Activated CD8-positive, alpha-beta memory T cell treated with anti-CD3 and anti-CD28 coated beads for 36 hours (primary cell): Measurements from ENCODE around the gene CYYR1. TPM values are rescaled to one million over a fixed set of nuclear protein-coding genes. Genes with fewer than 3 reads are reported as not detected.

Experiments
- CTCF ChIA-PET: fragments of 350-600 bp; sonication (Branson Sonifier 250); formaldehyde crosslinking; loops from one replicate; lab custom pipeline; 2021; ENCODE audit warnings: antibody characterized with exemption; lab: Charles Lee
- POLR2A ChIA-PET: fragments of 350-600 bp; sonication (Branson Sonifier 250); formaldehyde crosslinking; loops from one replicate; lab custom pipeline; 2021; ENCODE audit warnings: antibody characterized with exemption; lab: Charles Lee
- total RNA-seq, 2 experiments: library from RNA; stranded (reverse); gene quantifications; one replicate each; pipeline ENCODE4 v1.2.3, GENCODE V29; 2021

The CYYR1 gene
- not detected for total RNA-seq

- ChIA-PET CTCF (no interaction called here), POLR2A (no interaction called here)
Observed at GRCh38 chr21:26572702-26573381, at the start of gene CYYR1. Gene CYYR1, minus strand, starts transcription at chr21:26573286. Its CDS starts 346 bp downstream, at chr21:26572940.

- CTCF ChIA-PET = no interaction called here
Observed at GRCh38 chr21:26617176-26617575, 44.1 kb upstream of the CYYR1 start.

GRCh38 chr21:26614251-26614650, 41.2 kb upstream of the CYYR1 start:
- CTCF ChIA-PET = no interaction called here
- POLR2A ChIA-PET = no interaction called here

More at GRCh38 chr21:26617176-26617575, 44.1 kb upstream of the CYYR1 start:
- POLR2A ChIA-PET = no interaction called here

GRCh38 chr21:26599261-26599660, 26.2 kb upstream of the CYYR1 start:
- ChIA-PET POLR2A (no interaction called here), CTCF (interaction anchor here (0.6 kb wide), 1 partner anchor 118 kb away, joined by 3 read pairs; no protein-coding TSS in a partner anchor)

- CTCF ChIA-PET = no interaction called here
- POLR2A ChIA-PET = no interaction called here
Observed at GRCh38 chr21:26597981-26598380, 24.9 kb upstream of the CYYR1 start.

- ChIA-PET CTCF (no interaction called here), POLR2A (no interaction called here)
Observed at GRCh38 chr21:26597031-26597430, 23.9 kb upstream of the CYYR1 start.

- ChIA-PET CTCF (no interaction called here), POLR2A (no interaction called here)
Observed at GRCh38 chr21:26595971-26596370, 22.9 kb upstream of the CYYR1 start.

- POLR2A ChIA-PET = no interaction called here
- CTCF ChIA-PET = no interaction called here
Observed at GRCh38 chr21:26593800-26594199, 20.7 kb upstream of the CYYR1 start.

GRCh38 chr21:26591543-26591942, 18.5 kb upstream of the CYYR1 start:
- ChIA-PET POLR2A (no interaction called here), CTCF (no interaction called here)

GRCh38 chr21:26588446-26588845, 15.4 kb upstream of the CYYR1 start:
- CTCF ChIA-PET = no interaction called here
- POLR2A ChIA-PET = no interaction called here

- CTCF ChIA-PET = no interaction called here
- POLR2A ChIA-PET = no interaction called here
Observed at GRCh38 chr21:26587736-26588201, 14.7 kb upstream of the CYYR1 start.

GRCh38 chr21:26583769-26584168, 10.7 kb upstream of the CYYR1 start:
- POLR2A ChIA-PET = no interaction called here
- CTCF ChIA-PET = no interaction called here

GRCh38 chr21:26581818-26582217, 8.7 kb upstream of the CYYR1 start:
- POLR2A ChIA-PET = no interaction called here
- CTCF ChIA-PET = no interaction called here

- CTCF ChIA-PET = no interaction called here
- POLR2A ChIA-PET = no interaction called here
Observed at GRCh38 chr21:26572076-26572701, 897 bp downstream of the CYYR1 start.

- CTCF ChIA-PET = no interaction called here
Observed at GRCh38 chr21:26570203-26570602, 2.9 kb downstream of the CYYR1 start.

GRCh38 chr21:26565546-26565945, 7.5 kb downstream of the CYYR1 start:
- ChIA-PET POLR2A (no interaction called here), CTCF (no interaction called here)

More at GRCh38 chr21:26570203-26570602, 2.9 kb downstream of the CYYR1 start:
- POLR2A ChIA-PET = no interaction called here

GRCh38 chr21:26565111-26565510, 8.0 kb downstream of the CYYR1 start:
- ChIA-PET POLR2A (no interaction called here), CTCF (no interaction called here)

GRCh38 chr21:26563856-26564503, 9.1 kb downstream of the CYYR1 start:
- ChIA-PET CTCF (no interaction called here), POLR2A (no interaction called here)

- CTCF ChIA-PET = no interaction called here
- POLR2A ChIA-PET = no interaction called here
Observed at GRCh38 chr21:26560612-26561011, 12.5 kb downstream of the CYYR1 start.

GRCh38 chr21:26559099-26559498, 14.0 kb downstream of the CYYR1 start:
- ChIA-PET CTCF (no interaction called here), POLR2A (no interaction called here)

GRCh38 chr21:26557106-26557505, 16.0 kb downstream of the CYYR1 start:
- ChIA-PET CTCF (no interaction called here), POLR2A (no interaction called here)
